NCI-H82 treated with DMSO at 0.1 percent for 48 hours (cell line): ENCODE results near the gene NEK11.
"Not testable (repeated sequence)": the region's sequence is repeated elsewhere in the genome, so short reads cannot be mapped to it uniquely, and the experiment has no call there.

ENCODE experiments used
- DNase-seq: peaks from one replicate; lab custom pipeline; 2025; ENCODE audit not compliant: unreplicated experiment; lab: John Stamatoyannopoulos, UW

NEK11 gene

DNA sequence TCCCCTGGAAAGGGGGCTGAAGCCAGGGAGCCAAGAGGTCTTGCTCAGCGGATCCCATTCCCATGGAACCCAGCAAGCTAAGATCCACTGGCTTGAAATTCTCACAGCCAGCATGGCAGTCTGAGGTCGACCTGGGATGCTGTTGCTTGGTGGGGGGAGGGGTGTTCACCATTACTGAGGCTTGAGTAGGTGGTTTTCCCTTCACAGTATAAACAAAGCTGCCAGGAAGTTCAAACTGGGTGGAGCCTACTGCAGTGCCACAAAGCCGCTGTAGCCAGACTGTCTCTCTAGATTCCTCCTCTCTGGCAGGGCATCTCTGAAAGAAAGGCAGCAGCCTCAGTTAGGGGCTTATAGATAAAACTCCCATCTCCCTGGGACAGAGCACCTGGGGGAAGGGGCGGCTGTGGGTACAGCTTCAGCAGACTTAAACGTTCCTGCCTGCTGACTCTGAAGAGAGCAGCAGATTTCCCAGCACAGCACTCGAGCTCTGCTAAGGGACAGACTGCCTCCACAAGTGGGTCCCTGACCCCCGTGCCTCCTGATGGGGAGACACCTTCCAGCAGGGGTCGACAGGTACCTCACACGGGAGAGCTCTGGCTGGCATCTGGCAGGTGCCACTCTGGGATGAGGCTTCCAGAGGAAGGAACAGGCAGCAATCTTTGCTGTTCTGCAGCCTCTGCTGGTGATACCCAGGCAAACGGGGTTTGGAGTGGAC lies 15.8 kb downstream of the NEK11 start:
- DNase-seq, result not testable (repeated sequence)

DNA sequence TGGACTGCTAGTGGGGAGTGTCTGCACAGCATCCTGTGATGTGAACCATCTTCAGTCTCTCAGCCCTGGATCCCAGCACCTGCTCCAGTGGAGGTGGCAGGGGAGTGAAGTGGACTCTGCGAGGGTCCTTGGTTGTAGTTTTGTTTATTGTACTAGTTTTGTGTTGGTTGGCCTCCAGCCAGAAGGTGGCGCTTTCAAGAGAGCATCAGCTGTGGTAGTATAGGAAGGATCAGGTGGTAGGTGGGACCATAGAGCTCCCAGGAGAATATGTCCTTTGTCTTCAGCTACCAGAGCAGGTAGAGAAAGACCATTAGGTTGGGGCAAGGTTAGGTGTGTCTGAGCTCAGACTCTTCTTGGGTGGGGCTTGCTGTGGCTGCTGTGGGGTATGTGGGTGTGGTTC lies 20.9 kb downstream of the NEK11 start:
- DNase-seq, result no peak

DNA sequence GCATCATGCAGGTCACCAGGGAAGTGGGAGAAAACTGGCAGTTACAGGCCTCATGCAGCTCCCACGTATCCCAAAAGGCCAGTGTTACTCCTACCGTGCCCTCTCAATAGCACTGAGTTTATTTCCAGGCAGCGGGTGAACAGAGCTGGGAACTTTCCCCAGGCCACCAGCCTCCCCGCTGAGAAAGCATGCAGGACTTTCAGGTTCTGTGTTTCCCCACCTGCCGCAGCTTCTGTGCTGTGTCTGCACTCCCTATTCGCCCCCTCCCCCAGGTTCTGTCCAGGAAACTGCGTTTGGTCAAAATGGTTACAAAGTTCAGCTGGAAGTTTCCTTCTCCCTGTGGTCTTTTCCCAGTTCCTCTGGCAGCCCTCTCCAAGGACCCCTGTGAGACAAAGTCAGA lies 21.4 kb downstream of the NEK11 start:
- no peak for DNase-seq

DNA sequence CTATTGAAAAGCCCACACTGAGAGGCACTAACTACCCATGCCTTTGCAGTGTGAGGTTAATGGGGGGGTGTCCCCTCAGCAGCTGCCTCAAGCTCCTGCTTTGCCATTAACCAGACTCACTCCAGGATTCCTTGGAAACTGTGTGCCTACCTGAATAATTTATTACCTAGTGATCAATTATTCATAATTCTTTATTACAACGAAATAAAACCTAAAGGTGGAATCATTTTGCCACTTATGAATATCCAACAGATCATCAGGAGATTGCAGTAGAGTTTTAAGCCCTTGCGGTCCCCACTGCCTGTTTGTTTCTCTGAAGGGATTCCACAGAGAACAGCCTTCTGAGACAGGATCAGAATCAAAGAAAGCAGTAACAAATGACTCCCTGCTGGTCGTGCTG lies 23.3 kb downstream of the NEK11 start:
- DNase-seq, result no peak

DNA sequence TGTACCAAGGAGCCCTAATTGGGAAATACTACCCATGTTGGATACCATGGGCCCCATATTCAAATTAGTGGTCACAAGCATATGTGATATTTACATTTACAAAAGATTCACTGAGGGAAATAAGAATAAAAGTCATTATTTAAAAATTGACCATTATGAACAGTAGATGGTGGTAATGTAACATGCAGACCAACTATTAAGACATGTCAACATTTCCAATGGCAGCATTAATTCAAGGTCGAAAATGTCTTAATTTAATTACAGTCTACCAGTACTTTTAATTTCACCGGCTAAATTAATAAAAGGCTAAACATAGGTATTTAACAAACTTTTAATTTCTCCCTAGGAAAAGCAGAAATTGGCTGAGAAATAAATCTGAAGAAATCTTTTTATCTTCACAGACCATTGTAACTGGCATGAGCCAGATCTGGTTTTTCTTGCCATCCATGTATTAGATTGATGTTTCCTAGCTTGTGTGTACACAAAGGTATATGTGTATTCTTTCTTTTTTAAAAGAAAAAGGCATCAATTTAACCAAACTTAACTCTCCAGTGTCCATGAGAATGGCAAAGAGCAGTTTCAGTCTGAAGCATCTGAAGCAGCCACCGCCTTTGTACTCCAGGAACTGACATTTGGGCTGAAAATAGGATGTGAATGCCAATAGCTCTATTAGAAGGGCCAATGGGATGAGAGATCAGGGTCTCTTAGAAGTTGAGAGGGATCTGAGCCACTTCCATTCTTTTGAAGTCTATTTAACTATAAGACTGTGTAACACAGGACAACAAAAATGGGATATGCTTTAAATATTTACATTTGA lies 26.6 kb downstream of the NEK11 start:
- no peak for DNase-seq

DNA sequence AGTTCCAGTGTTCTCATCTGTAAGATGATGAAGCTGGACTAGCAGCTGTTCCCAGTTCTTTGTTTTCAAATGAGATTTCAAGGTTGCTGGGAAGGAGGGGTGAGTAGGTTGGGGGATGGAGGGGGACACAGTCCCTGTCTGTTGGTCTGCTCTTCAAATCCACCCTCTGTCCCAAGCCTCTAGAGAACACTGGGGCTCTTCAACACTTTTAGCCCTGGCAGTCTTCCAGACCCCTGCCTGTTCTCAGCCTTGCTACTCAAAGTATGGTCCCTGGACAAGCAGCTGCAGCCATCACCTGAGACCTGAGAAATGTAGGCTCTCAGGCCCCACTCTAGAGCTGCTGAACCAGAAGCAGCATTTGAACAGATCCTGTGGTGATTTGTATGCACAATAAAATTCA lies 41.3 kb downstream of the NEK11 start:
- peak; percentile 14 for DNase-seq

DNA sequence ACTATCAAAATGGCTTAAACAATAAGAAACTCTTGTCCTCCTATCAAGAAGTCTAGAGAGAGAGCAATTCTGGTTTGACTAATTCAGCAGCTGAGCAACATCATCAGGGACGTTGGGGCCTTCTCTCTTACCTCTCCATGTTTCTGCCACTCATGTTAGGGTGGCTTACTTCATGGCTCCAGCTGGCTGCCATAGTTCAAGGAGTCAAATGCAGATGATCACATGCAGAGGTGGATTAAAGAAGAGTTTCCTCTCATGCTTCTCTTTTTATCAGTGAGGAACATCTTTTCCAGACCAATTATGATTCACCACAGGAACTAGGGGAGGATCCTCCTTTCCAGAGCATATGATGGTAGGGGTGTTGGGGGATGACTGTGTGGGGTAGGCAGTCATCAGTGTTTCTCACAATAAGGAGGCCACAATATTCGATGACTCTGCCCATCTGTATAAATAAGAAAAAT lies 45.5 kb downstream of the NEK11 start:
- no peak for DNase-seq

DNA sequence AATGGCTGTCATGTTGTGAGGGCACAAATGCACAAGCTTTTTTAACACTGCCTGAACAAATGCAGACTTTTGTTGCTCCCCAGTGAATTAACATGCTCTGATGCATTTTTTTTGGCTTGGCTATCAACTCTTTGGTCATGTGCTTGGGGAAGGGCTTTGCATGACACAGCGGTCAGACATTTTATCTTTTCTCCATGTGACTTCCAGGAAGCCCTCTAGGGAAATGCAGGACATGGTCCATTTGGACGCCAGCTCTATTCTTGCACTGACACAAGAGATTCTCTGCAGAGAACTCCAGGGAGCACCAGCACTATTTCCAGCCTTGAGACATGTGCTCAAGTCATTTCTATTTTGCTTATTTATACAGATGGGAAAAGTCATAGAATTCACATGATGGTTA lies 46.2 kb downstream of the NEK11 start:
- no peak for DNase-seq

DNA sequence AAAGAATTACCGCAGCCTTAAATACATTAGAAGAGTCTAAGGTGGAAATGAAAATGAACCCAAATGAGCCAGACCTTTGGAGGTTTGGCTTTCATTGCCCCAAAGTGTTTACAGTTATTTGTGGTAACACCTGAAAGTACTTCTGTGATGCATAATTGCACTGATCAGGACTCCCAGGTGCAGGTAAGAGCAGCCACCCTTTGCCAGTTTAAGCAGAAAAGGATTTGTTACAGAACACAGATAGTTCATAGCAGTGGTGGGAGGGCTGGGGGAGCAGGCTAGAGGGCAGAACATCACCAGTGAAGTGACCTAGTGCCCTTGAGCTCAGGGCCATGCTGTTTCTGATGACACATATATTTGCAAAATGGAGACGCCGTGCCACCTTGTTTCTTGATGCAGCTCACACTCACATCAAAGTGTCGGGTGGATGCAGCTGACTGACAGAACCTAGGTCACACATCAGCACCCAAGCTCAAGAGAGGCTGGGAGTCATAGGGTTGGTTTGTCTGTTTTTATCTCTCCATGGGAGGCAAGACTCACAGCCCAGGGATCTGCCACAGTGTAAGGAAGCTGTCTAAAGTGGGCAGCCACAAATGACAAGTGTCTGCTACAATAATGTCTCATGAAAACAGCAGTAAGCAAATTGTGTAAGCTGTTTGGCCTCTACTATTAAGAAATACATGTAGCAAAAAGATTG lies 49.1 kb downstream of the NEK11 start:
- DNase-seq, result no peak

DNA sequence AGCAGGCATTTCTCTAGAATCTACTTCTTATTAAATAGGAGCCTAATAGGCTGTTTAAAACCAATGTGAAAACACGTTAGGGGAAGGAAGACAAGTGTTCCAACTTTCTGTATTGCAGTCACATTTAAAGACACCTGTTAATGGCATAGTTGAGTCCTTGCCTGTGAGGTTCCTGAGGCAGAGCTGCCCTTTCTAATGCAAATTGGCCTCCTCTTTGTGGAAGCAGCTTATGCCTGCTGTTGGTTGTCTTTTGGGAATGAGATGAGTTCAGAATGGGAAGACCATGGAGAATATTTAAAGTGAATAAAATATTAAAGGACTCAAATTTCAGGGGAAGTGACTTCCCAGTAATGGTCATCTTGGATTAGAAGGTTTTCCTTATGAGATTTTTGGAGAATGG lies 51.2 kb downstream of the NEK11 start:
- no peak for DNase-seq

DNA sequence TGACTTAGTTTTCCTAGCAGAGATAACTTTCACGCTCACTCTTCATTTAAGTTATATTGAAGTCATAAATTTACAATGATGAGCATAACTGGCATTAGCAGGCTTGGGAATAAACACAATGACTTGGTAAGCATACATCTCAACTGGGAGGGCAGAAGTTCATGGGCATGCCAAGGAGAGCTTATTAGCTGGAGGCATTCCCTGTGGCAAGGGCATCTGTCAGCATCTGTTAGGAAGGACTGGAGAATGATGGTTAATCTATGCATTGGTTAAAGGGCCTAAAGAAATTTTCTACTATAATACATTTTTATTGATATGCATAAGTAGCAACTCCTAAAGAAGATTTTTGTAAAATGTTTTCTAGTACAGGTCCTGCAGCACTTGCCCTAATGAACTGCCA lies 52.4 kb downstream of the NEK11 start:
- DNase-seq, result no peak

DNA sequence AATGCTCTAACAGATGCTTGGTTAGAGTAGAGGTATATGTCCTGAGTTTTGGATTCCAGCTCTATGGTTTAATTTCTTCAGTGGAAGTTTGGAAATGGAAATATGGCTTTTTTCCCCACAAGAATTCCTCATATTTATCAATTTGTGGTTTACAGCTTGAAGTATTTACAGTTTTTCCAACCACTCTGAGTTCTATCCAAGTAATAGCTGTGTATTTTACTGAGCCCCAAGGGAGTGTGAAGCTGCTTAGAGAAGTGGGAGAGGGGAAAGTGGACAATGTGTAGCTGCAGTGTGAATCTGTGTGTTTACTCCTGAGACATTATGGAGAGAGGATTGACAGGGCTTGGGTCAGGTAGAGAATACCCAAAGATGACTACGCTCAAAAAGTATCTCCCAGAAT lies 54.5 kb downstream of the NEK11 start:
- no peak for DNase-seq

DNA sequence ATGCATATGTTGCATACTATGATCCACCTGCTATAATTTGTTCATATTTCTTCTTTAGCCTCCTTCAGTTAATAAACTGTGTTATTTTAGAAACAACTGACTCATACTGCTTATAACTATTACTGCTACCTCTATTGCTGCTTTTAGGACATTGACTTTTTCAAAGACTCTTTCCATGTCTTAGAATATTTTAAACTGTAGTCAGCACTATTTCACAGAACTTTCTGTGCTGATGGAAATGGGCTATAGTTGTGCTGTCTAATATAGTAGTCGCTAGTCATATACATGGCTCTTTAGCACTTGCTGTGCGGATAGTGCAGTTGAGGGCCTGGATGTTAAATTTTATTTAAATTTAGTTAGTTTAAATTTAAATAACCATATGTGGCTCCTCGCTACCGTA lies 55.6 kb downstream of the NEK11 start:
- DNase-seq, result no peak

DNA sequence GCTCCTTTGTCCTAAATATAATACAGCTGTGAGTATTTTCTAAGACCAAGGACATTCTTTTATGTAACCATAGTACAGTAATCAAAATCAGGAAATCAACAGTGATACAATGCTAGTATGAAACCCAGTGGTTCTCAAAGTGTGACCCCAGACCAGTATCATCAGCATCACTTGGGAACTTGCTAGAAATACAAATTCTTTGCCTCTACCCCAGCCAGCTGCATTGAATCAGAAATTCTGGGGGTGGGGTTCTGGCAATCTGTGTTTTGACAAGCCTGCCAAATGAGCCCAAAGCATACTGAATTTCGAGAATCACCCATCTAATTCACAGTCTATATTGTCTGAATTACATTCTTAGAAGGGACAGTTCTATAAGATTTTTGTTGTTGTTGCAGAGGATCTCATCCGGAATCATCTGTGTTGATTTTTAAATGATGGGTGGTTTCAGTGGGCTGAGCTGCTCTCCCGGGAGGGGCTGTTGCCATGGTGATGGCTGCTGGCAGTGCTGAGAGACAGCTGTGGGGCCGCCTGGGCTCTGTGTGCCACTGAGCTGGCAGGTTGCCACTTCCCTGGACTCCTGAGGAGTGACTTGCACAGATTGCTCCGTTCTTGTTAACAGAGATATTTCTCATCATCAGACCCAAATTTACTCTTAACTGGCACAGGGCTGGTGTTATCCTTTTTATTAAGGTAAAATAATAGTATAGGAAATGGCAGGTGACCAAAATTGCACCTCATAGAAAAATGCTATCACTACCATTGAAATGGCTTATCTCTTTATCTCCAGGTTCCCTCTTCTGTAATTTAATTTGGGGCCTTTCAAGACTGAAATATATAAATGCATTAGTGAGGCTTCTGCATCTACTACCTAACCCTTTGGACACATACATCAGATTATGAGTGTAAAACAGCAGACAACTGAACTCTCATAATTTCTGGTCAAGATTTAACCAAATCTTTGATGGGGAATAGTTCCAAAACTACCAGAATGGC lies 56.5 kb downstream of the NEK11 start:
- peak; percentile 12 for DNase-seq

DNA sequence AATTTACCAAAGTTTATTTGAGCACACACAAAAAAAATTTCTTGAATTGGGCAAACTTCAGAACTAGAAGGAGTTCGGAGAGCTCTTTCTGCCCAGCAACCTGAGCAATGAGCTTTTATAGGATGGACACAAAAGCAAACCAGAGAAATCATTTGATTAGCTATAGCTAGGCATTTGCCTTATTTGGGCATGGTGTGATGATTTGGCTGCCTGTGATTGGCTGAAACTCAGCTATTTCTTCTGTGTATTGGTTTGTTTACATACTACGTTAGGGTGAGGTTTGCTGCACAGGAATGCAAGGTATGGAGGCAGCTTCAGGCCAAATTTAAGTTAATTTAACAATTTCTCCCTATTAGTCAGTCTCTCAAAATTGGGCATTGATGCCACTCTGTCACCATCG lies 65.1 kb downstream of the NEK11 start:
- DNase-seq, result no peak

DNA sequence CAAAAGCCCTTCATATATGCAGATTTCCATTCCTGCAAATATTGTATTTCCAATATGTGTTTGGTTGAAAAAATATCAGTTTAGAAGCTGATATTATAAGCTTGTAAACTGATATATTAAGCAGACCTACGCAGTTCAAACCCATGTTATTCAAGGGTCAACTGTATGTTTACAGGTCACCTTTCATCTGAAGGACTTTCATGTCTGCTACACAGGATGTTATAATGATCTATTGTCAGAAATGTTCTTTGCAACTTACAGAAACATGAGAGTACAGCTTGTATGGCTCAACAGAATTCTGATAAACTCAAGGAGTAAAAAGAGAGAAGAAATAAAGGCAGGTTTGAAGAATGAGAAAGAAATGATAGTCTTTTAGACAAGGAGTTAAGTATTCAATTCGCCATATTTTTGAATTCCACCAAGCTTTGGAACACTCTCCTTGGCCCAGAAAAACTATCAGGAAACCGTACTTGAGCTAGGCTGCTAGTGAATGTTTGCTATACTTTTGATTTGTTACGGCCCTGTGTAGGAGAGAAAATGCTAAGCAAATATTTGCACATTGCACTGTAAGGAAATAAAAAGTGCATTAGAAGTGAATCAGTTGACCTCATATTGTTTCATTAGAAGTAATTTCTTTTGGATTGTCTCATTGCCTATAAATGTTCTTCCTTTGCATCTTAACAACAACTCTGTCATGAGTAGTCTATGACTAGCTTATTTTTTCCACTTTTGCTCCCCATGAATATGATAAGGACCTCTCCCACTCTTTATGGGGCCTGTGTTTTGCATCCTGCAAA lies 81.2 kb downstream of the NEK11 start:
- DNase-seq, result no peak

DNA sequence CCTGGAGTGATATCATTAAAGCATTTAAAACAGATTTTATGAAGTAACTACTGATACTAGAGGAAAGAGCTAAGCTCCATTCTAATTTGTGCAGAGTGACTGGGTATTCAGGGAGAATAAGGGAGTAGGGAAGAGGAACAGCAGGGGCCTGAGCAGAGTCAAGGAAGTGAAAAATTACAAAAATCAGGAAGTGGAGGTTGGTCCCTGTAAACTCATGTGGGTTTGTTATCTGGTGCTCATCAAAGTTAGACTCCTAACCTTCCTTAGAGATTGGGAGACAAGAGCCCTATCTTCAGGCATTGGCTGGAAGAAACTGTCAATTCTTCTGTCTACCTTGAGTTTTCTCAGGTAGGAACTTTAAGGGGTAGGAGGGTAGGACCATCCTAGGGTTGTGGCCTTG lies 82.5 kb downstream of the NEK11 start:
- no peak for DNase-seq

DNA sequence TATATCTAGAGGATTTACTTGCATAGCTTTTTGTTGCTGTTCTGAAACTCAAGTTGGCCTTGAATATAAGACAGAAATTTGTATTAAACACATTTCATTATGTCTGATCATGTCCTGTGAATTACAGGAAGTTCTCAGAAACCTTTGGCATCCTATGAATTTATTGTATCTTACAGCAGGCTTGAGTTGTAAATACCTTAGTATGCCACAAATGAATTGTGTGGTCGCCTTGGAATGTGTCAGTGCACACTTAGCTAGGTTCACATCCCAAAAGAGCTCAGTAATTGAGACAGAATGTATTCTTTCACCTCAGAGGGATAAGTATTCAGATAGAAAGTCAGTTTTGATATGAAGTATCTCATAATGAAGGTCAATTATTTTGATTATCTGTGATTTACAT lies 83.4 kb downstream of the NEK11 start:
- no peak for DNase-seq

DNA sequence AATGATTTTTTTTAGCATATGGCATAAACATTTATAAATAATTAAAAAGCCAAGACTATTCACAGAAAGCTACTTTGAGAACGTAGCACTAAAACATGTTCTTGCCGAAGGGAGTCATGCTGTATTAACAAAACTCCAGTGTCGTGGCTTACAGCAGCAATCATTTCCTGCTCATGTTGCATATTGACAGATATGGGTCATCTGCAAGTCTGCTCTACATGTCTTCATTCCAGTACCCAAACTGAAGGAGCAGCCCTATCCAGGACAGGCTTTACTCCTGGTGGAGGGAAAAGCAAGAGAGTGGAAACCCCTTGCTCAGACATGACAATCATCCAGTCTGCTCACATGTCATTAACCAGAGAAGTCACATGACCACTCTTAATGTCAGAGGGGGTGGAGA lies 87.6 kb downstream of the NEK11 start:
- no peak for DNase-seq

DNA sequence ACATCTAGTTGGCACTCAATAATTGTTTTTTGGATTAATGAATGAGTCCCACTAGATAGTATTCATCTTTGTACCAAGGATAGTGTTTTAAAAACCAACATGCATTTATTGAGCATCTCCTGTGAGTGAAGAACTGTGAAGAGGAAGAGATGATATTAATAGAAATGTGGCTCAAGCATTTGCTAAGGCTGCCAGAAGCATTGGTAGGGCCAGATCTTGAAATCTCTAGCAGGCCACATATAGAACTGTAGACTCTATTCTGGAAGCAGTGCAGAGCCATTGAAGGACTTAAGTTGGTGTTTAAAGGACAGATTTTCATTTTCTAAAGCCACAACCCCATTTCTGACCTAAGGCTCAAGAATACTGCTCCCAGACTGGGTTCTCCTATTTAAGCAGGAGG lies 99.0 kb downstream of the NEK11 start:
- no peak for DNase-seq
